Kidney capillary endothelial cell (primary cell): ENCODE measurements around the gene ZNHIT2.
A peak's percentile ranks its signal among the peaks of the same experiment; 100 is the strongest.
"Not testable (repeated sequence)": the region's sequence is repeated elsewhere in the genome, so short reads cannot be mapped to it uniquely, and the experiment has no call there.

Experiments
- DNase-seq: peaks from one replicate; pipeline ENCODE4 v3.0.0-alpha.2; 2018; ENCODE audit warnings: low spot score

The ZNHIT2 gene

GRCh38 chr11:65119670-65119995 lies 2.1 kb upstream of the ZNHIT2 start:
- DNase-seq, result no peak

DNA sequence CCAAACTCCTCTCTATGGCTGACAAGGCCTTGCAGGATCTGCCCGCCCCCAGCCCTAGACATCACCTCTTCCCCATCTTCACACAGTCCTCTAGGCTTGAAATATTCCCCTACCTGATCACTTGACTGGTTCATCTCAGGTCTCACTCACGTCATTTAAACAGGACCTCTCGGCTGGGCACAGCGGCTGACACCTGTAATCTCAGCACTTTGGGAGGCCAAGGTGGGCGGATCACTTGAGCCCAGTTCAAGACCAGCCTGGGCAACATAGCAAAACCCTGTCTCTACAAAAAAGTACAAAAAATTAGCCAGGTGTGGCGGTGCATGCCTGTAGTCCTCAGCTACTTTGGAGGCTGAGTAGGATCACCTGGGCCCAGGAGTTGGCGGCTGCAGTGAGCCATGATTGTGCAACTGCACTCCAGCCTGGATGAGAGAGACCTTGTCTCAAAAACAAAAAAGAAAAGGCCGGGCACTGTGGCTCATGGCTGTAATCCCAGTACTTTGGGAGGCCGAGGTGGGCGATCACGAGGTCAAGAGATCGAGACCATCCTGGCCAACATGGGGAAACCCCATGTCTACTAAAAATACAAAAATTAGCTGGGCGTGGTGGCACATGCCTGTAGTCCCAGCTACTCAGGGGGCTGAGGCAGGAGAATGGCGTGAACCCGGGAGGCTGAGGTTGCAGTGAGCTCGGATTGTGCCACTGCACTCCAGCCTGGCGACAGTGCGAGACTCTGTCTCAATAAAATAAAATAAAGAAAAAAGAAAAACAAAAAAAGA lies 1.6 kb upstream of the ZNHIT2 start:
- not testable (repeated sequence) for DNase-seq

GRCh38 chr11:65118097-65118837 lies 766 bp upstream of the ZNHIT2 start:
- DNase-seq, result no peak

DNA sequence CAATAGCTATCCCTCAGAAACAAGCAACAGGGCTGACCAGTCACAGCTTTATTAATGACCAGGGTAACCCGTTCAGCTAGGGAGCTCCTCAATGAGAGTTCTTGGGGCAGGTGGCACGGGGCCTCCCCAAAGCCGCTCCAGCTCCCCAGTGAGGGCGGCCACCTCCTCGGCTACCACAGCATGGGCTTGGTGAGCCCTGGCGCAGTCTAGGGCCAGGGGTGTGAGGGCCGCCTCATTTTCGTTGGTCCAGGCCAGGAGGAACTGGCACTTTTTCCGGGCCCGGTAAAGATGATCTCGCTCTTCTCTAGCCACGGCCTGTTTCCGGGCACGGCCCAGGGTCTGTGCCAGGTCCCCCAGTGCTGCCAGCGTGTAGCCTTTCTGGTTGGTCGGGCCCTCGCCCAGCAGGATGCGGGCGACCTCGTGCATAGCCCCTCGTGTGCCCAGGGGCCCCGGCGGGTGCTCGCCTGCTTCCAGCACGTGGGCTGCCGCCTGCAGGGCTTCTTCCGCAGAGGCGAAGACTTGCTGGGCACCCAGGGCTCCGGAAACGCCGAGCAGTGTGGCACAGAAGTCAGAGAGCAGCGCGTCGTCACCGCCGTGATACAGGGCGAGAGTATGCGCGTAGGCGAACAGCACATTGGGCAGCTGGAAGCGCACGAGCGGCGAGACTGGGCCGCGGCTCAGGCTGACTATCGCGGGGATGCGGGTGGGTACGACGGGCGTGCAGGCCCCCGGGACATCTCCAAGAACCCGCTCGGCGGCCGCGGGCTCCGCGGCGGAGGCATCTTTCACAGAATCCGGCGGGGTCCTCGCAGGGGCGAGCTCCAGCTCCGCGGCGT lies 913 bp downstream of the ZNHIT2 start:
- peak; percentile 42 for DNase-seq

GRCh38 chr11:65115361-65116082 lies 2.0 kb downstream of the ZNHIT2 start:
- no peak for DNase-seq

DNA sequence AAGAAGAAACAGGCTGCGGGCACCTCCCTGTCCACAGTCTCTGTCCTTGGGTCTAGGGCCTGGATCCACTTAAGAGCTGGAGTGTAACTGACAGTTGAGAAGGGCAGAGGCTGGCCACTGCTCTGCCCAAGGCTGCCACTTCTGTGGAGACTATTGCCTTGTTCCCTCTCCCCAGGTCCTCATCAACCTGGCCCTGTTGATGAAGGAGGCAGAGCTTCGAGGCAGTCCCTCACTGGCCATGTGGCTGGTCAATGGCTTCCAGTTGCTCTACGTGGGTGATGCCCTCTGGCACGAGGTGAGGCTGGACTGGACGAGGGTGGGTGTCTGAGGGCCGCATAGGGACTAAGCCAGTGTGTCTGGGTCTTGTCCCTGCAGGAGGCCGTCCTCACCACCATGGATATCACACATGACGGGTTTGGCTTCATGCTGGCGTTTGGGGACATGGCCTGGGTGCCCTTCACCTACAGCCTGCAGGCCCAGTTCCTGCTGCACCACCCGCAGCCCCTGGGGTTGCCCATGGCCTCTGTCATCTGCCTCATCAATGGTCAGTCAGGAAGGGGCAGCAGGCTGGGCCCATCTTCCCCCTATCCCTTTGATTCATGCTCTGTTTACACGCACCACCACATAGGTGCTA lies 2.8 kb downstream of the ZNHIT2 start:
- no peak for DNase-seq

GRCh38 chr11:65113839-65114238 lies 3.7 kb downstream of the ZNHIT2 start:
- no peak for DNase-seq

DNA sequence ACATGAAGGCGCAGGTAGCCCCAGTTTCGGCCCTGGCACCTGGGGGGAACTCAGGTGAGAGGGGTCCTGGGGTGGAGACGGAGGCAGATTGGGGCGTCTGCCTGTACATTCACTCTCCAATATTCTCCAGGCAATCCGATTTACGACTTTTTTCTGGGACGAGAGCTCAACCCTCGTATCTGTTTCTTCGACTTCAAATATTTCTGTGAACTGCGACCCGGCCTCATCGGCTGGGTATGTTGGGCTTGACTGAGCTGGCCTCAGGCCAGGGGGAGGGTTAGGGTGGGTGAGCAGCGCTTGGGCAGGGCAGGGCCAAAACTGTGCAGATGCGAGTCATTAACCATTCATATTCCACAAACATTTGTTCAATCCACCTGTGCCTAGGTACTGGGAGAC lies 4.1 kb downstream of the ZNHIT2 start:
- DNase-seq, result no peak

DNA sequence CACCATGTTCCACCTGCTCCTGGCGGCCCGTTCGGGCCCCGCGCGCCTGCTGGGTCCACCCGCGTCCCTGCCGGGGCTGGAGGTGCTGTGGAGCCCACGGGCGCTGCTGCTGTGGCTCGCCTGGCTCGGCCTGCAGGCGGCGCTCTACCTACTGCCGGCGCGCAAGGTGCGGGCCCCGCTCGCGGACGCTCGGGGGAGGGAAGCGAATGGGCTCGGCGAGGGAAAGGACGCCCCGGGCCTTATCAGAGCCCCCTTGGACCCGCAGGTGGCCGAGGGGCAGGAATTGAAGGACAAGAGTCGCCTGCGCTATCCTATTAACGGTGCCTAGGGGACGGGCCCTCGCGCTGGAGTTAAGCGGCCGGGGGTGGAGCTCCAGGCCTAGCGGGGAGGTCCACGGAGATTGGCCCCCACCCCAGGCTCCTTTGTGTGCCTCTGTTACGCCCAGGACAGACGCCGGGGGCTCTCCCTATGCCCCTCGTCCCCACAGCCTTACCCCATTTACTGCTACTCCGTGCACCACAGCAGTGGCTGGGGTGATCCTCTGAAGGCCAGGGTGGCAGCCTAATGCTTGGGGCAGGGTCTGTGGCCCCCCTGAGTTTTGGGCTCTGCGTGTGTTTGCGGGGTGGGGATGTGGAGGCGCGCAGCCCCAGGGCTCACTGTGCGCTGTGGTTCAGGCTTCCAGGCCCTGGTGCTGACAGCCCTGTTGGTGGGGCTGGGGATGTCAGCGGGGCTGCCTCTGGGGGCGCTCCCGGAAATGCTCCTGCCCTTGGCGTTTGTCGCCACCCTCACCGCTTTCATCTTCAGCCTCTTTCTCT lies 4.7 kb downstream of the ZNHIT2 start:
- no peak for DNase-seq

DNA sequence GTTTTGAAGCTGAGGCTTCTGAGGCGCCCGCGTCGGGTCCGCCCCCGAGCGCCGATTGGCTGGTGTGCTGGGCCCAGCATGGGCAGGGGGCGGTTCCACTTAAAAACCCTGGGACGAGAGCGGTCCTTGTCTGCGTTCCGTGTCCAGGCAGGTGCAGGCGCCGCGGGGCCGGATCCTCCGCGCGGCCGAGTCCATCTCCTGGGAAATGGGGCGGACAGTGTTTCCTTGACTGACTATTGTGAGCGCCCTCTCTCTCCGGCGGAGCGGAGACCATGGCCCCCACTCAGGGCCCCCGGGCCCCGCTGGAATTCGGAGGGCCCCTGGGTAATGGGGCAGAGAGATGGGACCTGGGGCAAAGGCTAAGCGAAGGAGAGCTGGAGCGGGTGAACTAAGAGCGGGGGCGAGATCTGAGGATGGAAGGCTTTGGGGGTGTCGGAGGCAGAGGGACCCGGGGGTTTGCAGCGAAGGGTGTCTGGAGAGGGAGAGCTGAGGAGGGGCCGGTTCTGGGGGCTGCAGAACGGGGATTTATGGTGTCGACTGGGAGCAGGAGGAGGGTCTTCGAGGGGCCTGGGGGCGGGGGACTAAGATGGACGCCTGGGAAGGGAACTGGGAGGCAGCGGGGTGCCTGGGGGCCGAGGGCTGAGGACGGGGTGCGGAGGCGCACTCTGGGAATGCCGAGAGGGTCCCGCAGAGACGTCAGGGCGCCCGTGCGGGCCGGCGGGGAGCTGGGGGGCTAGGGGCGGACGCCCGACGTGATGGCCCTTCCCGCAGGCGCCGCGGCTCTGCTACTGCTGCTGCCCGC lies 5.6 kb downstream of the ZNHIT2 start, which contains the start of gene TM7SF2:
TSS of gene TM7SF2 (plus strand) at position 129 of the 802 bp plus-strand sequence. CDS start at position 273, 144 bp downstream.
- peak; percentile 87 for DNase-seq

- no peak for DNase-seq
These were observed 6.2 kb downstream of the ZNHIT2 start for GRCh38 chr11:65111159-65111743.

DNA sequence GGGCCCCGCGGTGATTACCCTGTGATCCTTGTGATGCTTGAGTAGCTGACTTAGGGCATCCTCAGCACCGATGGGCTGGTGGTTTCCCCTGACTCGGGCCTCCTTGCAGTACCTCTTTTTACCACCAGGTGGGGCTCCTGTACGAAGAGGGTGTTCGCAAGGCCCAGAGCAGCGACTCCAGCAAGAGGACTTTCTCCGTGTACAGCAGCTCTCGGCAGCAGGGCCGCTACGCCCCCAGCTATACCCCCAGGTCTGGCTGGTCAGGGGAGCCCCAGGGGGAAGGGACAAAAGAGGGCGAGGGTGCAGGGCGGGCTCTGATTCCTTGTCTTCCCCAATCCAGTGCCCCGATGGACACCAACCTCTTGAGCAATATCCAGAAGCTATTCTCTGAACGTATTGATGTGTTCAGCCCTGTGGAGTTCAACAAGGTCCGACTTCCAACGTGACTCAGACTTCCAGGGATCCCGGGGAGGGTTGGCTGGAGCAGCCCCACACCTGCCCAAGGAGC lies 7.1 kb downstream of the ZNHIT2 start:
- peak; percentile 71 for DNase-seq

DNA sequence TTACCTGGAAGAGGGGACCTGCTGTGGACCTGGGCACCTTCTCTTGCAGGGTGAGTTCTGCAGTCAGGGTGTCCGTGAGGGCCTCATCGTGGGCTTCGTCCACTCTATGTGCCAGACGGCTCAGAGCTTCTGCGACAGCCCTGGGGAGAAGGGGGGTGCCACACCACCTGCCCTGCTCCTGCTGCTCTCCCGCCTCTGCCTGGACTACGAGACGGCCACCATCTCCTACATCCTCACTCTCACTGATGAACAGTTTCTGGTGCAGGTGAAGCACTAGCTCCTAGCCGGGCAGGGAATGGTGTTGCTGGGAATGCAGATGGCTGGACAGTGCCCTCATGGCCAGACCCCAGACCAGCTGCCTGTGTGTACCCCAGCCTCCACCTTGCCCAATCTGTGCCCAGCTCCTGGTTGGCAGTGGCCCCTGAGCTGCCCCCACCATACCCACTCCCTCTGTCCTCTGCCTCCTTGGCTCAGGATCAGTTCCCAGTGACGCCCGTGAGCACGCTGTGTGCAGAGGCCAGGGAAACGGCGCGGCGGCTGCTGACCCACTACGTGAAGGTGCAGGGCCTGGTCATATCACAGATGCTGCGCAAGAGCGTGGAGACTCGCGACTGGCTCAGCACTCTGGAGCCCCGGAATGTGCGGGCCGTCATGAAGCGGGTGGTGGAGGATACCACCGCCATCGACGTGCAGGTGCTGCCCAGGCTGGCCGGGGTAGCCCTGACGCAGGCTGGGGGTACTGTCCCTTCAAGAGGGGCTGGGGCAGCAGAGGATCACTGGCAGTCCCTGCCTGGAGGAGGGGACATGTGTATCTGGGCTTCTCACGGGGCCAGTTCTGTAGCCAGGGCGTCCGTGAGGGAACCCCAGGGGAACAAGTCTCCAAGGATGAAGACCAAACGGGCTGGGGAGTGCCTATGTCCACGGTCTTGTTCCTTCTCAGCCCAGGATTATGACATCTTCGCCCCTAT lies 8.0 kb downstream of the ZNHIT2 start:
- DNase-seq, result no peak

DNA sequence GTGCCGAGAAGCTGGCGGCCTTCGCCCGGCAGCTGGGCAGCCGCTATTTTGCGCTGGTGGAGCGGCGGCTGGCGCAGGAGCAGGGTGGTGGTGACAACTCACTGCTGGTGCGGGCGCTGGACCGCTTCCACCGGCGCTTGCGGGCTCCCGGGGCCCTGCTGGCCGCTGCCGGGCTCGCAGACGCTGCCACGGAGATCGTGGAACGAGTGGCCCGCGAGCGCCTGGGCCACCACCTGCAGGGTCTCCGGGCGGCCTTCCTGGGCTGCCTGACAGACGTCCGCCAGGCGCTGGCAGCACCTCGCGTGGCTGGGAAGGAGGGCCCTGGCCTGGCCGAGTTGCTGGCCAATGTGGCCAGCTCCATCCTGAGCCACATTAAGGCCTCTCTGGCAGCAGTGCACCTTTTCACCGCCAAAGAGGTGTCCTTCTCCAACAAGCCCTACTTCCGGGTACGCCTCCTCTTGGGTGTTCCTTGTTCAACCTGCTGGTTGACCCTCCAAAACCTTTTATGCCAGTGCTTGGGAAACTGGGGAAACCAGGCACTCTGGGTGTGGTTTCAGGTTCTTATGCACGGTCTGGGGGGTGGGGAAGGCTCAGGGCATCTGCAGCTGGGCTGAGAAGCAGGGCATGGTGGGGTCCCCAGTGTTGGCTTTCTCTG lies 8.9 kb downstream of the ZNHIT2 start:
- DNase-seq, result no peak

DNA sequence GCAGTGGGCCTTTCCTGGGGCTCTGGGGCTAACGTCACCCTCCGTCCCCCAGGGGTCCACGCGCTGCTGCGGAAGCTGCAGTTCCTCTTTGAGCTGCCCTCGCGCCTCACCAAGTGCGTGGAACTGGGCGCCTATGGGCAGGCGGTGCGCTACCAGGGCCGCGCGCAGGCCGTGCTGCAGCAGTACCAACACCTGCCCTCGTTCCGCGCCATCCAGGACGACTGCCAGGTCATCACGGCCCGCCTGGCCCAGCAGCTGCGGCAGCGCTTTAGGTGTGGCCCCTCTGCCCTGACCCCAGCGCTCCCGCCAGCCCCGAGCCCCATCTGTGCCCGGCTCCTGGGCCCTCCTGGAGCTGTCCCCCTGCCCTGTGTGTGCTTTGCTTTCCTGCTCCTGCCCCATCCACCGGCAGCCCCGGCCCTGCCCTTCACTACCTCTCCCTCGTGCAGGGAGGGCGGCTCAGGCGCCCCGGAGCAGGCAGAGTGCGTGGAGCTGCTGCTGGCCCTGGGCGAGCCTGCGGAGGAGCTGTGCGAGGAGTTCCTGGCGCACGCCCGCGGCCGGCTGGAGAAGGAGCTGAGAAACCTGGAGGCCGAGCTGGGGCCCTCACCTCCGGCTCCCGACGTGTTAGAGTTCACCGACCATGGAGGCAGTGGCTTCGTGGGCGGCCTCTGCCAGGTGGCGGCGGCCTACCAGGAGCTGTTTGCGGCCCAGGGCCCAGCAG lies 9.6 kb downstream of the ZNHIT2 start:
- DNase-seq, result no peak

DNA sequence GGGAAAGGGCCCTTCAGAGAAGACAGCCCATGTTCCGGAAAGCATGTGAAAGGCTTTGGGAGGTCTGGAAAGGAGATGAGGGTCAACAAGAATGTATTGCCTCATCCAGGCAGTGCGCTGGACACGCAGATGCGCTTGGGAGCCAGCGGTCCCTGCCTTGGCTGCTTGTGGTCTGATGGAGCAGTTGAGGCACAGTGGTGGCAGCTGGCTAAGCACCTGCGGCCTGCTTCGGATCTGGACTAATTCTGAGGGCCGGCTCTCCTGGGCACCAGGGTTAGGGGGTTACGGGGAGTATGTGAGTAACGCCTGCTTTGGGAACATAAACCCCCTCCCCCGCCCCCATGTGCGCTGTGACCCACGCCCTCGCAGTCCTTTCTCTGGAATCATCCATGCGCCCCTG lies 10.4 kb downstream of the ZNHIT2 start:
- no peak for DNase-seq

DNA sequence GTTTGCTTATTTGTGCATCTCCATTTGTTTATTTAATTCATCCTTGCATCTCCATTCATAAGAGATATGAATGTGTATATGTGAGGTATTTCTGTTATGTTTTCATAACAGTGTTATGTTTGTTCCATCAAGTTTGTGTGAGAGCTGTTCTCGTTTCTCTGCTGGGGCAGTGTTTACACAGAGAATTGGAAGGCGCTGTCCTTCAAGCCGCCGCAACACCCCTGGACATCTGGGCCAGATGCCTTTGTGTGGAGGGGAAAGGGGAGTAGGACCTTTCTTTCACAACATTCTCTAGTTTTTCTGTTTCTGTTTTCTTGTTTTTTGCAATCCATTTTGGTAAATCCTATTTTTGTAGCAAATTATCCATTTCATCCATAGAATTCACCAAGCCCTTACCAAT lies 12.9 kb downstream of the ZNHIT2 start:
- DNase-seq, result no peak
